Posterior cingulate gyrus (tissue), 11 donors: ENCODE measurements around the gene NBEAL1.
"Not testable (repeated sequence)": the region's sequence is repeated elsewhere in the genome, so short reads cannot be mapped to it uniquely, and the experiment has no call there.

Experiments
- DNase-seq, 10 donors: peaks; one replicate each; pipeline versions ENCODE4 v3.0.0 to v3.0.0-alpha.2; 2020 to 2021; ENCODE audit warnings: mixed read lengths in 3 of 10
- intact Hi-C: fragments of 100-400 bp; cut with DNase I; formaldehyde crosslinking; loops from one replicate; pipeline ENCODE4 v1.15.1; 2023

Gene NBEAL1

DNA sequence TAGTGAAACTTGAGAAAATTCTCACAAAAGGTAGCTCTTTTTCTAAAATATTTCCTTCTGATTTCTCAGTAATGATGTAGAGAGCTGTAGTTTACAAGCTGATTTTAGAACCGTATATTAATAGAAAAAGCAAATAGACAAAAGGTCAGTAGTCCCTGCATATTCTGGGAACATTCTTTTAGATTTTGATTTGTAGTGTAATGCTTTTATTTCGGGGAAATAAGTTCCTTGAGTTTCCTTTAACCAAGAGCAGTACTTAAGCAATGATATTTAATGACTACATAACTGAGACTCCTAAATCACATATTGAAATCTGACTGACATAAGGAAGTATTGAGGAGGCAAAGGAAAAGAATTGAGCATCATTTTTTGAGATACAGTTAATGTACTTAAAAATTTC is 22.4 kb downstream of the NBEAL1 start:
- intact Hi-C loops: no loop called here
- no peak for DNase-seq

DNA sequence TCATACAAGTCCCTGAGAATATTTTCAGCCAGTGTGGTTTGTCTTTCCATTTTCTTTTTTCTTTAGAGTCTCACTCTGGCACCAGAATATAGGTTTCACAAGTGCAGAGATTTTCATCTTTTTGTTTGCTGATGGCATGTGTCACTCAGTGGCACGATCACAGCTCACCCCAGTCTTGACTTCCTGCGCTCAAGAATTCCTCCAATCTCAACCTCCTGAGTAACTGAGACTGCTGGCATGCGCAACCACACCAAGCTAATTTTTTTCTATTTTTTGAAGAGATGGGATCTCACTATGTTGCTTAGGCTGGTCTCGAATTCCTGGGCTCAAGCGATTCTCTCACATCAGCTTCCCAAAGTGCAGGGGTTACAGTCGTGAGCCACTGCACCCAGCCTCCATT is 23.9 kb downstream of the NBEAL1 start:
- DNase-seq: no peak
- intact Hi-C loops: no loop called here

DNA sequence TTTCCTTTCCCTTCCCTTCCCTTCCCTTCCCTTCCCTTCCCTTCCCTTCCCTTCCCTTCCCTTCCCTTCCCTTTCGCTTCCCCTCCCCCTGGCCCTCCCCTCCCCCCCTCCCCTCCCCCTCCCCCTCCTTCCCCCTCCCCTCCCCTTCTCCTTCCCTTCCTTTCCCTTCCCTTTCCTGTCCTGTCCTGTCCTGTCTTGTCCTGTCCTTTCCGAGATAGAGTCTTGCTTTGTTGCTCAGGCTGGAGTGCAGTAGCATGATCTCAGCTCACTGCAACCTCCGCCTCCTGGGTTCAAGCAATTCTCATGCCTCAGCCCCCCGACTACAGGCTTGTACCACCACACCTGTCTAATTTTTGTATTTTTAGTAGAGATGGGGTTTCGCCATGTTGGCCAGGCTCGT is 24.5 kb downstream of the NBEAL1 start:
- intact Hi-C loops, DNase-seq: not testable (repeated sequence)

DNA sequence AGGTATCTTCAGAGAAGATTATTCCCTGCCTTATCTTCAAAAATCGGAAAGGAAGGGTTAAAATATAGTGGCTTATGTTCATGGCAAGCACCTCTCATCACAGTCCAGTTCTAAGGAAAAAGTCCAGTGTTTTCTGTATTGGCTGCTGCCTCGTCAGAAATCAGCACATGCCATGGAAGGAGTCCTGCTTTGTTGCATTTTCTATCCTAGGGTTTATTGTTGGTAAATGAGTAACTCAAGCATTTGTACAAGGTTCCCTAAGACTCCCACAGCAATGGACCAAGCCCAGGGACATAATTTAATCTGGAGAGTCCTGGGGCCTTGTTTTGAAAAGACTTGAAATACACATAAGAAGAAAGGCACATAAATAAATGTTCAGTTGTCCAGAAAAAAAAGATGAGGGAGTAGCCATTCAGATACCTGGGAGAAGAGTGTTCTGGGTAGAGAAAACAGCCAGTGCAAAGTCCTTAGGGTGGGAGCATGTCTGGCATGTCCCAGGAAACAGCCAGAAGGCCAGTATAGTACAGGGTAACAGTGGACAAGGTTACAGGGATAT is 26.4 kb downstream of the NBEAL1 start:
- intact Hi-C loops: no loop called here
- DNase-seq: no peak

DNA sequence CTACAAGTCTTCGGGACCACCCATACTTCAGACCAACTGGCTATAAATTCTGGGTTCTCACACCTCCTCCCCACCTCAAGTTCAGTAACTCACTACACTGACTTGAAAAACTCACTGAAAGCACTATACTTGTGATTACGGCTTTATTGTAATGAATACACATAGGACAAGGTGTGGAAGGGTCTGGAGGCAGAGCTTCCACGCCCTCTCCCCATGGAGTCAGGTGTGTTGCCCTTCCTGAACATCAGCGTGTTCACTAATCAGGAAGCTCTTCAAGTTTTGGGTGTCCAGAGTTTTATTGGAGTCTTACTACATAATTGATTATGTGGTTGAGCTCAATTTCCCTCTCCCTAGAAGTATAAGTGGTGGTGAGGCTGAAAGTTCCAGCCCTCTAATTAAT is 27.5 kb downstream of the NBEAL1 start:
- DNase-seq: no peak

DNA sequence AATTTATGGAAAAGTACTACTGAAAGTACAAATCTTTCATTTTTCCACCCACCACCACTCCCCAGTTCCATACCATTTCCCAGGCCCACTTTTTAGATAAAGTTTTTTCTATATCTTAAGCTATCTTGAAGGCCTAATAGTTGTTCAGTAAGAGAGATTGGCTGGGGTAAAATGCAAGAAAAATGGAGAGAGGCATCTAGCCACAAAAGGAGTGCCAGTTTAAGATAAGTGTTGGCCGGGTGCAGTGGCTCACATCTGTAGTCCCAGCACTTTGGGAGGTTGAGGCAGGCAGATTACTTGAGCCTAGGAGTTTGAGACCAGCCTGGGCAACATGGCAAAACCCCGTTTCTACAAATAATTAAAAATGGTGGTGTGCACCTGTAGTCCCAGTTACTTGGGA is 28.6 kb downstream of the NBEAL1 start:
- intact Hi-C loops: no loop called here
- no peak for DNase-seq

More for the DNA sequence above, 27.5 kb downstream of the NBEAL1 start:
- intact Hi-C loops: no loop called here

DNA sequence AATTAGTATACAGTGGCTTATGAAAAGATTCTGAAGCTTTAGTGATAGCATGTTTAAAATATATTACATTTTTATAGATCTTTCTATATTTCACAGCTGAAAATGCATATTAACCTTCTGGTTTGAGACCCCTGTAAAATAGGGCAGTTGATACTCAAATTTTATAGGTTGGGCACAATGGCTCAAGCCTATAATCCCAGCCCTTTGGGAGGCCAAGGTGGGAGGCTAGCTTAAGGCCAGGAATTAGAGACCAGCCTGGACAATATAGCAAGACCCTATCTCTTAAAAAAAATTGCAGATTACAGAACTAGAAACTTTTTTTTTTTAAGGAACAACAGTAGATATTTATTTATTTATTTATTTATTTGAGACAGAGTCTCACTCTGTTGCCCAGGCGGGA is 31.2 kb downstream of the NBEAL1 start:
- intact Hi-C loops: no loop called here
- DNase-seq: no peak

DNA sequence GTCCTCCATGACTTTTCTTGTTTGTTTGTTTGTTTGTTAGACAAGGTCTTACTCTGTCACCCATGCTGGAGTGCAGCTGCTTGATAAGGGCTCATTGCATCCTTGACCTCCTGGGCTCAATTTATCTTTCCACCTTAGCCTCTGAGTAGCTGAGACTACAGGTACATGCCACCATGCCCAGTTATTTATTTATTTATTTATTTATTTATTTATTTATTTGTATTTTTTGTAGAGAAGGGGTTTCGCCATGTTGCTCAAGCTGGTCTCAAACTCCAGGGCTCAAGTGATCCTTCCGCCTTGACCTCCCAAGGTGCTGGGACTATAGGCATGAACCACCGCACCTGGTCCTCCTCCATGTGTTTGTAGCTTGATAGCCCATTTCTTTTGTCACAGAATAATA is 37.9 kb downstream of the NBEAL1 start:
- intact Hi-C loops: no loop called here
- no peak for DNase-seq

DNA sequence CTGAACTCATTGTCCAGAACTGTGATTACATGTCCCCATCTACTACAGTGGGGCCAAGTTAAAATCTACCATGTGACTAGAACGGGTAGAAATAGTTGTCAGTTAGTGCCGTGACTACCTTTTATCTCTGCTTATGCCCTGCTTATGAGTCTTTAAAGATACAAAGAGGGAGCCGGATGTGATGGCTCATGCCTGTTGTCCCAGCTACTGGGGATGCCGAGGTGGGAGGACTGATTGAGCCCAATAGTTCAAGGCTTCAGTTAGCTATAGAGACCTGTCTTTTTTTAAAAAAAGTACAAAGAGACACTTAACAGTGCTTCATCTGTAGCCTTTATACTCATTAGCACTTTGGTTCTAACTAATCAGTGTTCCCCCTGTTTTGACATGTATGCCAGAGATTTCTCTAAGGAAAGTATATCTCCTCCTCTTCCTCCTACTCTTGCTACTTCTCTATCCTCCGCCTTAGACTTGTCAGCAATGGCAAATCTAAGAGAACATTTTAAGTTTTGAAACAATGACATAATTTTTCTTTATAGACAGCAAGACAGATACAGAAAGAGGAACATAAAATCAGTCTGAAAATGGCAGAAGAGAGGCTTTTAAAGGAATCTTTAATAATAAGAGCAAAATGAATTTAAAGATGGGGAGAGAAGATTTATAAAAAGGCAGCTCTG is 45.0 kb downstream of the NBEAL1 start:
- intact Hi-C loops: no loop called here
- DNase-seq: no peak

DNA sequence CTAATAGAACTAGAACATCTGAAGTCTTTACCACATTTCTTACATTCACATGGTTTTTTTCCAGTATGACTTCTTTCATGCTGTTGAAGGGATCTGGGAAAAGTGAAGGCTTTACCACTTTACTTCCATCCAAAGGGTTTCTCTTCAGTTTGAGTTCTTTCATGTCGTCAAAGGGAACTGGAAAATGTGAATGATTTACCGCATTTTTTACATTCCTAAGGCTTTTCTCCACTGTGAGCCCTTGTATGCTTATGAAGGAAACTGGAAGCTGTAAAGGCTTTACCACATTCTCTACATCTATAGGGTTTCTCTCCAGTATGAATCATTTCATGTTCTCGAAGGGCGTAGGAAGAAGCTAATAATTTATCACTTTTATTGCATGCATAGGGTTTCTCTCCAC is 46.7 kb downstream of the NBEAL1 start:
- DNase-seq: no peak
- intact Hi-C loops: no loop called here

DNA sequence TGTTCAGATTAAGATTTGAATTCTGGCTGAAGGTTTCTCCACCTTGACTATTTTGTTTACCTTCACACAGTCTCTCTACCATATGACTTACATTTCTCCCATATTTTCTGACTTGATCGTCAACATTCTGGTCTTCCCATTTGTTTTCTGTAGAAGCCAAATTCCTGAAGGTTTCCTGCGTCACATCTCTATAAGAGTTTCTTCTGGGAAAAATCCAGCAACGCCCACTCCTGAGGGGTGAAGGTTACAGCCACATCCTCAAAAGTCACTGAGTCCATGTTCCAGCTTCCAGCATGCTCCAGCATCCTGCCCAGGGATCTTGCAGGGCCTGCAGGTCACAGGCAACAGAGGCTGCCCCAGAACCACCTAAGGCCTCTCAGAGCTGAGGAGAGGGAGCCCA is 47.5 kb downstream of the NBEAL1 start:
- intact Hi-C loops: no loop called here
- DNase-seq: no peak

DNA sequence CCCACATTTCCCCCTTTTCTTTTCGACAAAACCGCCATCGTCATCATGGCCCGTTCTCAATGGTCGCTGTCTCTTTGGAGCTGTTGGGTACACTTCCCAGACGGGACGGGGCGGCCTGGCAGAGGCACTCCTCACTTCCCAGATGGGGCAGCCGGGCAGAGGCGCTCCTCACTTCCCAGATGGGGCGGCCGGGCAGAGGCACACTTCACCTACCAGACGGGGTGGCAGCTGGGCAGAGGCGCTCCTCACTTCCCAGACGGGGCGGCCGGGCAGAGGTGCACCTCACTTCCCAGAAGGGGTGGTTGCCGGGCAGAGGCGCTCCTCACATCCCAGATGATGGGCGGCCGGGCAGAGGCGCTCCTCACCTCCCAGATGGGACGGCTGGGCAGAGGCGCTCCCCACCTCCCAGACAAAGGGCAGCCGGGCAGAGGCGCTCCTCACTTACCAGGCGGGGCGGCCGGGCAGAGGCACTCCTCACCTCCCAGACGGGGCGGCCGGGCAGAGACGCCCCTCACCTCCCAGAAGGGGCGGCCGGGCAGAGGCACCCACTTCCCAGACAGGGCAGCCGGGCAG is 51.9 kb downstream of the NBEAL1 start:
- peak in 3 of 10 donors; percentile 67 to 84 (median 80) for DNase-seq
- intact Hi-C loops: not testable (repeated sequence)

DNA sequence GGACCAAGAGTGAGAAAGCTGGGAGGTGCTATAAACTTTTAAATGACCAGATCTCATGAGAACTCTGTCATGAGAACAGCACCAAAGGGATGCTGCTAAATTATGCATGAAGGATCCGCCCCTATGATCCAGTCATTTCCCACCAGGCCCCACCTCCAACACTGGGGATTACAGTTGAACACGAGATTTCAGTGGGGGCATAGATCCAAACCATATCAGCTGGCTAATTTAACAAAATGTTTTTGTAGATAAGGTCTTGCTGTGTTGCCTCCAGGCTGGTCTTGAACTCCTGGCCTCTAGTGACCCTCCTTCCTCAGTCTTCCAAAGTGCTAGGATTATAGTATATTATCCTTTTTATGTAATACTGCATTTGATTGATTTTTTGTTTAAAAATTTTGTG is 56.0 kb downstream of the NBEAL1 start:
- intact Hi-C loops: no loop called here
- DNase-seq: no peak

DNA sequence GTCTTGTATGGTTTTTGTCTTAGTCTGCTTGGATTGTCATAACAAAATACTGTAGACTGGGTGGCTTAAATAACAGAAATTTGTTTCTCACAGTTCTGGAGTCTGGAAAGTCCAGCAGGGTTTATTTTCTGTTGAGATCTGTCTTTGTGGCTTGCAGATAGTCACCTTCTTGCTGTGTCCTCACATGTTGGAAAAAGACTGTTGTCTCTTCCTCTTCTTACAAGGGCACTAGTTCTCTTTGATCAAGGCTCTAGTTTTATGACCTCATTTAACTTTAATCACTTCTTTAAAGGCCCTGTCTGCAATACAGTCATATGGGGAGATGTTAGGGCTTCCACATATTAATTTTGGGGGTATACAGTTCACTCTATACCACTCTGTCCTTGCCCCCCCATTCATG is 56.5 kb downstream of the NBEAL1 start:
- intact Hi-C loops: no loop called here
- DNase-seq: no peak

DNA sequence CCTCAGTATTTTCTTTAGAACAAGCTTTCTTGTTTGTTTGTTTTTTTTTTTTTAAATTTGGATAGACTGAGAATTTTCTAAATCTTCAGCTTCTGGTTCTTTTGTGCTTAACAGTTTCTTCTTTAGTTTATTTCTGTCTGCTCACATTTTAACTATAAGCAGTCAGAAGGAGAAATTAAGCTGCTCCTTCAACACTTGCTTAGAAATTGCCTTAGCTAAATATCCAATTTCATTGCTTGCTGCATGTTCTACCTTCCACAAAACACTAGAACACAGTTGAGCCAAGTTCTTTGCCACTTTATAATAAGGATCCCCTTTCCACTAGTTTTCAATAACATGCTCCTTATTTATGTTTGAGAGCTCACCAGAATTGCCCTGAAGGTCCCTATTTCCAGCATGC is 57.7 kb downstream of the NBEAL1 start:
- intact Hi-C loops: no loop called here
- DNase-seq: no peak

DNA sequence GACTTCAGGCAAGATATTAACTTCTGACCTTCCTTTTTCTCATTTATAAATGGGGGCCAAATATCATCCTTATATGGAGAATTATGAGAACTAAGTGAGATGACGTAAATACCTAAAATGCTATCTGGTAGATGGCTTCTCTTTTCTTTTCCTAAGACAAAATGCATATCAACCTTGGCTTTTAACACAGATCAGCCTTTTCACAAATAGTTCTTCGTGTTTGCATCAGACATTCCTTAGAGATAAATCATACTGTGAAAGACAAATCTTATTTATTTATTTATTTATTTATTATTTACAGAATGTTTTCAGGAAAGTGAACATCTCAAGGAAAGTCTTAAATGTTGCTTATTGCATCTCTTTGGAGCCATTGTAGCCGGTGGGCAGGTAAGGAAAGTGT is 62.8 kb downstream of the NBEAL1 start:
- no peak for DNase-seq
- intact Hi-C loops: no loop called here

DNA sequence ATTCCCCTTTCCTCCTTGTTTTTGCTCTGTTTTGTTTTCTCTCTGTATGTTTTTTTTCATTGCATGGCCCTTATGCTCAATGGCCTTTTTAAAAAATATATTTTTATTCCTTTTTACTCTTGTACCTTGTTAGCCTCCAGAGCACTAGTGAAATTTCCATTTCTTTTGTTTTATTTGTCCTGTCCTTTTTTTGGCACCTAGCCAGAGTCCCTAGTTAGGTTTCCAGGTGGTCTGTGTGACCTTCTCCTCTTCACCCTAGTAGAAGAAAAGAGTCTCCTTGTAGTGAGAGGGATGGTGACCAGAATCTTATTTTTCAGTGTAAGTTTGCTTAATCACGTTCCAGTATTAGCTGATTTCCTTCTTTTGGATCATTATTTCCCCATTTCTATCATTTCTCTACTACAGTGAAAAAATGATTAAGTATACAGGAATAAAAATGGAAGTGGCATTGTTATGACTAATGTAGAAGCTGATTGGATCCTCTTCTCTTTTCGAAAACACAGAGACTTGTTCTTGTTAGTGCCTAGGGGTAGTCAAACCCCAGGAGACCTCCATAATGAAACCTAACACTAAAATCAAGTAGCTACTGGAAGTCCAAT is 65.9 kb downstream of the NBEAL1 start:
- DNase-seq: no peak
- intact Hi-C loops: no loop called here

DNA sequence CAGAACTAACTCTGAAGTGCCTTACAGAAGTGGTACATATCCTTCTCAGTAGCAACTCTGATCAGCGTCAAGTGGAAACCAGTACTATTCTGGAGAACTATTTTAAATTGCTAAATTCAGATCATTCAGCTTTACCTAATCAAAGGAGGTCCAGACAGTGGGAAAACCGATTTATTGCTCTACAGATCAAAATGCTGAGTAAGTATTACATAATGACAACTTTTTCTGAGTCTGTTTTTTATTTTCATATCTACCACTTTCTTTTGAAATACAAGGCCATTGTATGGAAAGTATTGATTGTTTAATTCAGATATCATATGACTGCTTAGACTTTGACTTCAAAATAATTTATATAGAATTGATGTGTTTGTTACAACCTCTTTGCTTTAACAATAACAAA is 68.7 kb downstream of the NBEAL1 start:
- intact Hi-C loops: no loop called here
- DNase-seq: no peak

DNA sequence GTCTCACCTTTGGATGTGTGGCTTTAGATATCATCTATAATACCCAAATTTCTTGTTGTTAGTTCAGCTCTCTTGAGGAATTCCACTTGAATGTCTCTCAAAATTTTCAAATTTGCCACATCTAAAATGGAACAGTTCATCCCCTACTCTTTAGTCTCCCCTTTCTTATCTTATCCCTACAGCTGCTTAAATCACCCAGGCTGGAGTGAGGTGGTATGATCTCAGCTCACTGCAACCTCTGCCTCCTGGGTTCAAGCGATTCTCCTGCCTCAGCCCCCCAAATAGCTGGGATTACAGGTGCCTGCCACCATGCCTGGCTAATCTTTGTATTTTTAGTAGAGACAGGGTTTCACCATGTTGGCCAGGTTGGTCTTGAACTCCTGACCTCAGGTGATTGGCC is 71.7 kb downstream of the NBEAL1 start:
- intact Hi-C loops, DNase-seq: not testable (repeated sequence)

DNA sequence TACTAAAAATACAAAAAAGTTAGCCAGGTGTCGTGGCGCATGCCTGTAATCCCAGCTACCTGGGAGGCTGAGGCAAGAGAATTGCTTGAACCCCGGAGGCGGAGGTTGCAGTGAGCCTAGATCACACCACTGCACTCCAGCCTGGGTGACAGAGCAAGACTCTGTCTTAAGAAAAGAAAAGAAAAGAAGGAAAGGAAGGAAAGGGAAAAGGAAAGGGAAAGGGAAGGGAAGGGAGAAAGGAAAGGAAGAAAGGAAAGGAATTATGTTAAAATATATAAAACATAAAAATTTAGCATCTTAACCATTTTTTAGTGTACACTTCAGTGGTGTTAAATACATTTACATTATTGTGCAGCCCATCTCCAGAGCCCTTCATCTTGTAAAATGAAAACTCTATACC is 76.0 kb downstream of the NBEAL1 start:
- DNase-seq, intact Hi-C loops: not testable (repeated sequence)

DNA sequence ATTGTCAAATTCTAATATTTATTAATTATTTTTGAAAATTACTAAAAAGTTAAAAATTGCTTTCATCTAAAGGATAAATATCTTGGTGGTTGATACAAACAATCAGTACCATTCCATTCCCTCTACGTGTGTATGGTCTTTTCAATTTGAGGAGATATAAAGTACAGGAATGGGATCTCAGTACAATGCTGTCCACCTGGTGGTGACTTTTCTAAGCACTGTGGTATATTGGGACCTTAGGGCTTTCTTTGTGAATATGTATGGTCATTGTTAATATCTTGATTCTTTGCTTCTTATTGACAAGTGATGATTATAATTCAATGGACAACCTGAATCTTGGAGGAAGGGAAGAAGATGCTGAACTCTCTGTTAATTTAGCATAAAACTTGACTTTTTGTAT is 83.1 kb downstream of the NBEAL1 start:
- intact Hi-C loops: no loop called here
- no peak for DNase-seq

DNA sequence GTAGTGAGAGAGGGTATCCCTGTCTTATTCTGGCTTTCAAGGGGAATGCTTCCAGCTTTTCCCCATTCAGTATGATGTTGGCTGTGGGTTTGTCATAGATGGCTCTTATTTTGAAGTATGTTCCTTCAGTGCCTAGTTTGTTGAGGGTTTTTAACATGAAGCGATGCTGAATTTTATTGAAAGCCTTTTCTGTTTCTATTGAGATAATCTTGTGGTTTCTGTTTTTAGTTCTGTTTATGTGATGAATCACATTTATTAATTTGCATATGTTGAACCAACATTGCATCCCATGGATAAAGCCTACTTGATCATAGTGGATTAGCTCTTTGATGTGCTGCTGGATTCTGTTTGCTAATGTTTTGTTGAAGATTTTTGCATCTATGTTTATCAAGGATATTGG is 87.7 kb downstream of the NBEAL1 start:
- DNase-seq, intact Hi-C loops: not testable (repeated sequence)
